Activated CD4-positive, alpha-beta T cell treated with anti-CD3 and anti-CD28 coated beads, Interleukin-2, amount 50 U/mL, for 1 hour (primary cell): ENCODE measurements around the gene GDA.
"Not testable (repeated sequence)": the region's sequence is repeated elsewhere in the genome, so short reads cannot be mapped to it uniquely, and the experiment has no call there.

Experiments
- DNase-seq: peaks from one replicate; pipeline ENCODE4 v3.0.0-alpha.2; 2020

GDA gene

GRCh38 chr9:72211047-72211446 lies 61.8 kb downstream of the GDA start:
- no peak for DNase-seq

GRCh38 chr9:72213906-72214305 lies 64.7 kb downstream of the GDA start:
- no peak for DNase-seq

- DNase-seq, result no peak
Observed at GRCh38 chr9:72217306-72217842, 68.1 kb downstream of the GDA start.

GRCh38 chr9:72220589-72220988 lies 71.3 kb downstream of the GDA start:
- DNase-seq, result no peak

- no peak for DNase-seq
Observed at GRCh38 chr9:72226146-72226812, 77.0 kb downstream of the GDA start.

GRCh38 chr9:72228282-72228681 lies 79.0 kb downstream of the GDA start:
- DNase-seq, result no peak

DNA sequence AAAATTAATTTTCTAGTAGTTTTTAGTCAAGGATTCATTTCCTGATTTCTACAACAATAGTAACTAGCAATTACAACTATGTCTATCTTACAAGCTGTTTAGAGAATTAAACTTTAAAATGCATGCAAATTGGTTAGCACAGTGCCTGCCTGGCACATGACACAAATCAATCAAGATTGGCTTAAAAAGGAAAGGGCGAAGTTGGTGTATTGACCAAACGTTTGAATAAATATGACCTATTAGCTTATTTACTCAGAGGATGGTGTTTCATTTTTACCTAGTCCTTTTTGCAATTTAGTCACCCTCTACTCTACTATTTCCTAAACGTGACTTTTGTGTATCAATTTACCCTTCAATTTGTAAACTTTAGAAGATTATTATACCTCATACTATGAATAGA lies 83.5 kb downstream of the GDA start:
- DNase-seq, result no peak

- DNase-seq, result no peak
Observed at GRCh38 chr9:72247549-72247948, 98.3 kb downstream of the GDA start.

GRCh38 chr9:72251589-72251988 lies 102.3 kb downstream of the GDA start:
- no peak for DNase-seq

- DNase-seq, result no peak
Observed at GRCh38 chr9:72254901-72255545, 105.8 kb downstream of the GDA start.

- DNase-seq, result no peak
Observed at GRCh38 chr9:72255569-72255968, 106.3 kb downstream of the GDA start.

DNA sequence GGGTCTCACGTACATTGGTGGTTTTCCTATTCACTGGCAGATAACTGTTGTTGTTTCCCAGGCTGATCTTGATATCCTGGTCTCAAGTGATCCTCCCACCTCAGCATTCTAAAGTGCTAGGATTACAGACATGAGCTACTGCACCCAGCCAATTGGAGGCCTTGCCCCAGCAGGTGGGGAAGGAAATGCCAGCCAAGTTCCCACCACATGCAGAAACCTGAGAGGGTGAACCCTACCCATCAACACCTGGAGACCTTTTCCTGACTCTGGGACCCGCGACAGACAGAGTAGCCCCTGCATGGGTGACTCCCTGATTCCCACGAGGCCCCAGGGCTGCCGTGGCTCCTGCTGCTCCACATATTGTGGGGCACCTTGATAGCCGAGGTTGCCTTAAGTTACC lies 107.7 kb downstream of the GDA start:
- DNase-seq, result no peak

DNA sequence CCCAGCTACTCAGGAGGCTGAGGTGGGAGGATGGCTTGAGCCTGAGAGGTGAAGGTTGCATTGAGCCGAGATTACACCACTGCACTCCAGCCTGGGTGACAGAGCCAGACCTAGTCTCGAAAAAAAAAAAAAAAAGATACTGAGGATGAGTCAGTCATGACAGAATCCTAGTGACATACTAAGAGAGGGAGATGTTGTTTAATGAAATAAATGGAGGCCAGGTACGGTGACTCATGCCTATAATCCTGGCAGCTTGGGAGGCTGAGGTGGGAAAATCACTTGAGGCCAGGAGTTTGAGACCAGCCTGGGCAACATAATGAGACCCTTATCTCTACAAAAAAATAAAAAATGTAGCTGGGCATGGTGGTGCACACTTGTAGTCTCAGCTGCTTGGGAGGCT lies 108.6 kb downstream of the GDA start:
- no peak for DNase-seq

DNA sequence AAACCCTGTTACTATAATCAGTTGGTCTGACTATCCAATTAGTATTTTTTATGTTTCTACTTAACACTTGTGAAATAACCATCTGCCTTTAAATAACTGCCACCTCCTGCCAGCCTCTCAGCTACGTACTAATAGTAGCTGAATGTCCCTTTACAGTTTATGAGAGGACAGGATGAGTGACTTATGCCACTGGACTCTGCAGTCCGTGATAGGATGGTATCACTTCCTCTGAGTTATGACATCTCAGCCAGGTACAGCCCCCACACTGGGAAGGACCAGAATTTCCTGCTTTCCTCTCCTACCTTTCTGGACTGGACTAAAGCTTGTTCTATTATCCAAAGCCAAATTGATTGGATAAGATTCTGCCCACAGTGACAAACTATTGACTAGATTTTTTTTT lies 112.8 kb downstream of the GDA start:
- no peak for DNase-seq

- DNase-seq, result no peak
Observed at GRCh38 chr9:72263572-72263971, 114.3 kb downstream of the GDA start.

GRCh38 chr9:72268961-72269360 lies 119.7 kb downstream of the GDA start:
- DNase-seq, result no peak

GRCh38 chr9:72270359-72270758 lies 121.1 kb downstream of the GDA start:
- not testable (repeated sequence) for DNase-seq

GRCh38 chr9:72271613-72272478 lies 122.6 kb downstream of the GDA start:
- peak; percentile 20 for DNase-seq

GRCh38 chr9:72274441-72274840 lies 125.2 kb downstream of the GDA start:
- no peak for DNase-seq

DNA sequence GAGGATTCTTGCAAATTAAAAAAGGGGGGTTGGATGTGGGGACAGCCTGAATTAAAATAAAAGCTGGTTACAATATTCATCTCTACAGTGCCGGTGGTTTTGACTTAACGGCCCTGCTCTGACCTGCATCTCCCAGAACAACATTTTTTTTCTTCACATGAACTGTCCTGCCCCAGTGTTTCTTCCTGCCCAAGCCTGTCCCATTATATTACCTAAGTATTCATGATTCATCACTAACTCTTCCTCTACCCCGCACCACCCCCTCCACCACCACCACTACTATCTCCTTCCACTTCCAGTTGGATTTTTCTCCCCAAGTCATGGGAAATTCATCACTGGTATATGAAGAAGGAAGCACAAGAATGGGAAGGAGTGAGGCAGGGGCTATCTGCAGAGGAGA lies 125.7 kb downstream of the GDA start:
- no peak for DNase-seq

- DNase-seq, result no peak
Observed at GRCh38 chr9:72276429-72276828, 127.2 kb downstream of the GDA start.

GRCh38 chr9:72278959-72279358 lies 129.7 kb downstream of the GDA start:
- no peak for DNase-seq

GRCh38 chr9:72280913-72281500 lies 131.8 kb downstream of the GDA start:
- peak; percentile 67 for DNase-seq
